Left ventricle myocardium inferior (tissue), 1 donor: Measurements from ENCODE around the gene MB21D2. TPM values are rescaled to one million over a fixed set of nuclear protein-coding genes. Genes with fewer than 3 reads are reported as not detected.

Experiments
- DNase-seq: peaks from one replicate; pipeline ENCODE4 v3.0.0-alpha.2; 2020
- H3K27ac ChIP-seq: fragments of 200-600 bp; replicated peaks from 2 replicates; pipeline ENCODE4 v1.8.0; 2021
- H3K27me3 ChIP-seq: fragments of 200-600 bp; 2 replicates; pipeline ENCODE4 v1.8.0; 2021; ENCODE audit warnings: low read depth
- H3K36me3 ChIP-seq: fragments of 200-600 bp; 2 replicates; pipeline ENCODE4 v1.8.0; 2021
- H3K4me1 ChIP-seq: fragments of 200-600 bp; 2 replicates; pipeline ENCODE4 v1.8.0; 2021
- H3K4me3 ChIP-seq: fragments of 200-600 bp; 2 replicates; pipeline ENCODE4 v1.8.0; 2021; ENCODE audit warnings: mild to moderate bottlenecking, moderate library complexity
- H3K9me3 ChIP-seq: fragments of 200-600 bp; replicated peaks from 2 replicates; pipeline ENCODE4 v1.8.0; 2021
- CTCF ChIP-seq: fragments of 200-600 bp; IDR thresholded peaks from 2 replicates; pipeline ENCODE4 v1.8.0; 2021; ENCODE audit warnings: antibody characterized with exemption, mild to moderate bottlenecking, borderline replicate concordance
- intact Hi-C: fragments of 100-400 bp; cut with micrococcal nuclease; formaldehyde crosslinking; loops from one replicate; pipeline ENCODE4 v1.11.0; 2022
- total RNA-seq: library from RNA; stranded (reverse); fragmentation: NEBNext Ultra II Directional; extraction: Animal tissue kit (Norgen Biotek cat#: 25700); gene quantifications from one replicate; pipeline ENCODE4 v1.2.1, GENCODE V29; 2021
- donor health status: DM: no; HTN: yes; CAD: no; lungs with severe emphysema.

MB21D2 gene
- total RNA-seq, 1 donor from 2014 or later = 1.8 TPM

DNA sequence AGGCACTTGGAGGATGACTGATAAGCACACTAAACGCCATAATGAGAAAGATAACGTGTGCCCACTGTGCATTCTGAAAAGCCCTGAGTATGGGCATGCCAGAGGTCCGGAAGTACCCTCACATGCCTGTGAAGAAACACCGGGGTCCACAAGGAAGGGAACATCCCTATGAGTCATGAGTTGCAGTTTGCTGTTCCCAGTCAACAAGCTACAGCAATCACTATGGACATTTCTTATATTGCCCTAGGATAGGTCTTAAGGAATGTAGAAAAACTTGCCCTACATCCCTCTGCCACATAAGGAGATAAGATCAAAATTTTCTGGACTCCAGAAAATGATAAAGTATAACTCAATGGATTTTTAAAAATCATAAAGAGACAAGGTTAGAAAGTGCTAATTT, 9.9 kb downstream of the MB21D2 start:
- intact Hi-C loops = no loop called here
- peaks cover 9% of the 10 kb centered on the region for H3K4me1 ChIP-seq
- no peak for DNase-seq
- no peak overlapping the region for H3K4me3 ChIP-seq
- TF ChIP-seq CTCF = no peak
- H3K36me3 ChIP-seq = no peaks in the 10 kb centered on the region
- H3K9me3 ChIP-seq = peaks cover 5% of the 10 kb centered on the region
- no peaks in the 10 kb centered on the region for H3K27me3 ChIP-seq
- no peak overlapping the region for H3K27ac ChIP-seq

DNA sequence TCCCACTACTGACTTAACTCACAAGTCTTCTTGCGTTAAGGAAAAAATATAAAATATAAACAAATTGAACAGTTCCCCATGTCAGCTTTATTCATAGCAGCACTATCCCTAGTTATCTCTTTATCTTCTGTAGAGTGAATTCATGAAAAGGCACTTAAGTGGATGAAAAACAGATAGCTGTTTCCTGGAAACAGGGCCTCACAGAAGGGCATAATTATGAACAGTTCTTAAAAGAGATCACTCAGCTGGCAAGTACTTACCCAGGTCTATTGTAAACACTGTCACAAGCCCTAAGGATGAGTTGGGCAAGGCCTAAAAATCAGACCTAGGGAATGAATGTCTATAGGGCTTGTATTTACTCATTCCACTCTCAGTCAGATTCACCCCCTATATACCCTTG, 10.7 kb downstream of the MB21D2 start:
- TF ChIP-seq CTCF = no peak
- no peak overlapping the region for H3K27ac ChIP-seq
- no peak overlapping the region for H3K4me3 ChIP-seq
- H3K36me3 ChIP-seq = no peaks in the 10 kb centered on the region
- H3K9me3 ChIP-seq = peaks cover 5% of the 10 kb centered on the region
- no peaks in the 10 kb centered on the region for H3K27me3 ChIP-seq
- H3K4me1 ChIP-seq = peaks cover 14% of the 10 kb centered on the region
- no peak for DNase-seq
- intact Hi-C loops = no loop called here

DNA sequence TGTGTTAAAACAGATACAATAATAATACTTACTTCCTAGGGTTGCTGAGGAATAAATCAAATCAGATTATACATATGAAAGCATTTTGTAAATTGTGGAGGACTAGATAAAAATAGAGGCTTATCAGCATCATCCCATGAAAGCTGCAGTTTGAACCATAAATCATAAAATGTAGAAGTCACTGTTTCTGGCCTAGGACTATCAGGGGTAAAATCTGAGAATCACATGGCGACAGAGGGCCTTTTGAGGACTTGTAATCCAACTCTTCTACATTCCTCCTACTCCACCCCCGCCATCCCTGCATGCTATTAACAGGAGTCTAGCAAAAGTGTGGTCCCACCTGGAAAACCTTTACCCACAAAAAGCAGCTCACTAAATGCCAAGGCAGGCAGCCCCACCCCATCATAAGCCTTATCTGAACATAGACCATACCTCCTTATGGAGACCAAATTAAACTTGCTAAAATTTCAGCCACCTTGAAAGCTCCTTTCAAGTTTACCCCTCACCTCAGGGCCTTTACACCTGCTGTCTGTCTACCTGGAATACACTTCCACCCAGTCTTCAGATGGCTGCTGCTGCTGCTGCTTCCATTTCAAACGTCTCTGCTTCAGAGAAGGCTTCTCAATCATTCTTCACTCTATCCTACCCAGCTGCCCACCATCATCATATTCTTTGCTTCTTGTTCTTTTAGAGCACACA, 11.5 kb downstream of the MB21D2 start:
- Histone ChIP-seq H3K4me3 (no peak overlapping the region), H3K27me3 (no peaks in the 10 kb centered on the region), H3K9me3 (peaks cover 5% of the 10 kb centered on the region), H3K27ac (no peak overlapping the region), H3K4me1 (peaks cover 18% of the 10 kb centered on the region), H3K36me3 (no peaks in the 10 kb centered on the region)
- no peak for TF ChIP-seq CTCF
- no peak for DNase-seq
- intact Hi-C loops = no loop called here

DNA sequence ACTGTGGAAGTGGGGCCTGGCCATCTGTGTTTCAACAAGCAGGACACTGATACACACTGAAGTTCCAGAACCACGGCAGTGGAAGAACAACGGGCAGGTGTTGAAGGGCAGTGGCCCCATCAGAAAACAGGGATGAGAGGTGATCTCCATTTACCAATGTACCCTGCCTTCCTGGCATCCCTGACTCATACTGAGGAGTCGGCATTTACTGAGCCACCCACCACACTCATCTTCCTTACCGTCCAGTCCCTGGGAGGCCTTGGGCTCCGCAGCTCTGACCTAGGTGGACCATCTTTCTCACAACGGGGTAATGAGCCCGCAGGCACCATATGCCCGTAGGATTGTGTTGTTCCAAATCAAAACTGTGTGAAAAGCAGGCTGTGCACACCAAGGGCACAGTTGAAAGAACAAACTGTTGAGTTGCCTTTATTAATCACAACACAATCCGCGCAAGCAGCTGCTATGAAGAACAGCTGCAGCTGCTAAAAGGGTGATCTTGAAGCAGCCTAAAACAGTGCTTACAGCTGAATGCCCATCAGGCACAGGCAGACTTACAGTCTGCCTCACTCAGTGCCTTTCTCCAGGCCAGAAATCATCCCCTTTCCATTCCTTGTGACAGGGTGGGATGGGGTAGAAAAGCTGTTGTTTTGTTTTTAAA, 12.9 kb downstream of the MB21D2 start:
- H3K4me3 ChIP-seq = no peak overlapping the region
- intact Hi-C loops = no loop called here
- H3K36me3 ChIP-seq = no peaks in the 10 kb centered on the region
- H3K9me3 ChIP-seq = peaks cover 5% of the 10 kb centered on the region
- TF ChIP-seq CTCF = no peak
- no peaks in the 10 kb centered on the region for H3K27me3 ChIP-seq
- no peak for DNase-seq
- no peak overlapping the region for H3K27ac ChIP-seq
- H3K4me1 ChIP-seq = peaks cover 18% of the 10 kb centered on the region

- DNase-seq = no peak
- peaks cover 5% of the 10 kb centered on the region for H3K9me3 ChIP-seq
- no peaks in the 10 kb centered on the region for H3K27me3 ChIP-seq
- H3K36me3 ChIP-seq = no peaks in the 10 kb centered on the region
- peaks cover 13% of the 10 kb centered on the region for H3K4me1 ChIP-seq
- no peak overlapping the region for H3K27ac ChIP-seq
- no peak overlapping the region for H3K4me3 ChIP-seq
- intact Hi-C loops = no loop called here
- no peak for TF ChIP-seq CTCF
These were observed 15.1 kb downstream of the MB21D2 start for GRCh38 chr3:192902549-192902948.
